Panc1 (cell line): ENCODE data around the gene RNF111. TPM values are rescaled to one million over a fixed set of nuclear protein-coding genes. Genes with fewer than 3 reads are reported as not detected.

Experiments
- ATAC-seq: fragments of 200-7000 bp; cut with Tn5 transposase; 2 replicates; pipeline ENCODE4 v1.9.1; 2020; ENCODE audit warnings: mild to moderate bottlenecking, moderate library complexity
- BruUV-seq: library from RNA; stranded (reverse); fragments of 400-500 nt; replicated peaks from 2 replicates; lab custom pipeline; 2021; lab: Mats Ljungman, UMichigan
- CTCF ChIA-PET: fragments of 300-600 bp; sonication (Branson Sonifier 250); formaldehyde crosslinking; loops from one replicate; lab custom pipeline; 2022; ENCODE audit warnings: antibody characterized with exemption; lab: Charles Lee
- POLR2A ChIA-PET: fragments of 300-600 bp; sonication (Branson Sonifier 250); formaldehyde crosslinking; loops from one replicate; lab custom pipeline; 2022; ENCODE audit warnings: antibody characterized with exemption; lab: Charles Lee
- DNase-seq: peaks from one replicate; pipeline ENCODE4 v3.0.0-alpha.2; 2010; ENCODE audit warnings: low read depth, low spot score
- H3K27ac ChIP-seq: 2 replicates; pipeline ENCODE4 v1.5.1; 2011; ENCODE audit warnings: mild to moderate bottlenecking, low read length, inconsistent platforms
- H3K27me3 ChIP-seq: fragments of 200-500 bp; sonication (Bioruptor generic); 2 replicates; pipeline ENCODE4 v1.6.0; 2014; ENCODE audit warnings: low read length, inconsistent platforms; ENCODE audit not compliant: control insufficient read depth, insufficient read depth
- H3K36me3 ChIP-seq: fragments of 200-500 bp; sonication (Bioruptor generic); 2 replicates; pipeline ENCODE4 v1.5.1; 2014; ENCODE audit warnings: inconsistent platforms, mild to moderate bottlenecking, low read length, moderate library complexity; ENCODE audit not compliant: control insufficient read depth, insufficient read depth
- H3K4me1 ChIP-seq: 2 replicates; pipeline ENCODE4 v1.5.1; 2011; ENCODE audit warnings: inconsistent platforms, mild to moderate bottlenecking, low read length, moderate library complexity; ENCODE audit not compliant: control insufficient read depth, insufficient read depth
- H3K4me3 ChIP-seq, 2 experiments: 2 replicates each; pipeline ENCODE4 v1.5.1; 2011 to 2012; ENCODE audit warnings: low read depth in 2 of 2, low read length in 2 of 2, mild to moderate bottlenecking in 2 of 2, inconsistent platforms in 1 of 2, moderate library complexity in 1 of 2
- H3K9me3 ChIP-seq: fragments of 200-500 bp; sonication (Bioruptor generic); 2 replicates; pipeline ENCODE4 v1.5.1; 2014; ENCODE audit warnings: low read depth, mild to moderate bottlenecking, inconsistent platforms, low read length, moderate library complexity; ENCODE audit not compliant: control insufficient read depth, insufficient read depth
- POLR2AphosphoS5 ChIP-seq: IDR thresholded peaks from 2 replicates; pipeline ENCODE4 v1.6.1; 2012; ENCODE audit warnings: mild to moderate bottlenecking, low read depth, low read length, moderate library complexity
- SIN3A ChIP-seq: IDR thresholded peaks from 2 replicates; pipeline ENCODE4 v1.6.1; 2012; ENCODE audit warnings: low read depth, mild to moderate bottlenecking, low read length, moderate library complexity, borderline replicate concordance; ENCODE audit not compliant: insufficient read depth
- TCF7L2 ChIP-seq: IDR thresholded peaks from 2 replicates; pipeline ENCODE4 v1.6.1; 2011; ENCODE audit warnings: mild to moderate bottlenecking, low read depth, low read length, inconsistent platforms
- in situ Hi-C: cut with HindIII; loops from 2 replicates; pipeline ENCODE4 v1.10.0; 2016; ENCODE audit warnings: low sequenced_read_pairs, low pct_unique_long_range_greater_than_20kb
- intact Hi-C: fragments of 100-400 bp; cut with micrococcal nuclease; formaldehyde crosslinking; loops from one replicate; pipeline ENCODE4 v1.10.0; 2022; ENCODE audit not compliant: unreplicated experiment
- total RNA-seq: library from RNA; stranded (reverse); gene quantifications from one replicate; pipeline ENCODE4 v1.2.1, GENCODE V29; 2021; ENCODE audit not compliant: unreplicated experiment
- TF ChIP-seq, protein P1 (sequence below), 2 experiments: IDR thresholded peaks; 2 replicates each; pipeline ENCODE4 v1.6.1; 2011 to 2012; ENCODE audit warnings: low read depth in 2 of 2, control low read depth in 1 of 2, low read length in 1 of 2, mild to moderate bottlenecking in 1 of 2, moderate library complexity in 1 of 2; ENCODE audit not compliant: insufficient read depth in 1 of 2
- TF ChIP-seq, protein P2 (sequence below): fragments of 450-650 bp; IDR thresholded peaks from 2 replicates; pipeline ENCODE4 v1.5.1; 2017; ENCODE audit warnings: mild to moderate bottlenecking

RNF111 gene
- total RNA-seq, 1 experiment from 2014 or later, result 37.2 TPM

GRCh38 chr15:59060348-59060747 lies 72.9 kb downstream of the RNF111 start:
- ChIA-PET POLR2A (interaction anchor here (0.7 kb wide), 1 partner anchor 8 kb away, joined by 5 read pairs; no protein-coding TSS in a partner anchor), CTCF (no interaction called here)
- in situ Hi-C loops, result no loop called here
- no peak overlapping the region for H3K27ac ChIP-seq
- ATAC-seq (no peak), DNase-seq (no peak)
- TF ChIP-seq, protein P1, sequence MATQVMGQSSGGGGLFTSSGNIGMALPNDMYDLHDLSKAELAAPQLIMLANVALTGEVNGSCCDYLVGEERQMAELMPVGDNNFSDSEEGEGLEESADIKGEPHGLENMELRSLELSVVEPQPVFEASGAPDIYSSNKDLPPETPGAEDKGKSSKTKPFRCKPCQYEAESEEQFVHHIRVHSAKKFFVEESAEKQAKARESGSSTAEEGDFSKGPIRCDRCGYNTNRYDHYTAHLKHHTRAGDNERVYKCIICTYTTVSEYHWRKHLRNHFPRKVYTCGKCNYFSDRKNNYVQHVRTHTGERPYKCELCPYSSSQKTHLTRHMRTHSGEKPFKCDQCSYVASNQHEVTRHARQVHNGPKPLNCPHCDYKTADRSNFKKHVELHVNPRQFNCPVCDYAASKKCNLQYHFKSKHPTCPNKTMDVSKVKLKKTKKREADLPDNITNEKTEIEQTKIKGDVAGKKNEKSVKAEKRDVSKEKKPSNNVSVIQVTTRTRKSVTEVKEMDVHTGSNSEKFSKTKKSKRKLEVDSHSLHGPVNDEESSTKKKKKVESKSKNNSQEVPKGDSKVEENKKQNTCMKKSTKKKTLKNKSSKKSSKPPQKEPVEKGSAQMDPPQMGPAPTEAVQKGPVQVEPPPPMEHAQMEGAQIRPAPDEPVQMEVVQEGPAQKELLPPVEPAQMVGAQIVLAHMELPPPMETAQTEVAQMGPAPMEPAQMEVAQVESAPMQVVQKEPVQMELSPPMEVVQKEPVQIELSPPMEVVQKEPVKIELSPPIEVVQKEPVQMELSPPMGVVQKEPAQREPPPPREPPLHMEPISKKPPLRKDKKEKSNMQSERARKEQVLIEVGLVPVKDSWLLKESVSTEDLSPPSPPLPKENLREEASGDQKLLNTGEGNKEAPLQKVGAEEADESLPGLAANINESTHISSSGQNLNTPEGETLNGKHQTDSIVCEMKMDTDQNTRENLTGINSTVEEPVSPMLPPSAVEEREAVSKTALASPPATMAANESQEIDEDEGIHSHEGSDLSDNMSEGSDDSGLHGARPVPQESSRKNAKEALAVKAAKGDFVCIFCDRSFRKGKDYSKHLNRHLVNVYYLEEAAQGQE (IDR thresholded peaks at IDR 0.05; ENCODE audit: insufficient read depth in 1 of 2, low read depth in 2 of 2, low read length in 1 of 2), result no peak
- TF ChIP-seq, protein P2, sequence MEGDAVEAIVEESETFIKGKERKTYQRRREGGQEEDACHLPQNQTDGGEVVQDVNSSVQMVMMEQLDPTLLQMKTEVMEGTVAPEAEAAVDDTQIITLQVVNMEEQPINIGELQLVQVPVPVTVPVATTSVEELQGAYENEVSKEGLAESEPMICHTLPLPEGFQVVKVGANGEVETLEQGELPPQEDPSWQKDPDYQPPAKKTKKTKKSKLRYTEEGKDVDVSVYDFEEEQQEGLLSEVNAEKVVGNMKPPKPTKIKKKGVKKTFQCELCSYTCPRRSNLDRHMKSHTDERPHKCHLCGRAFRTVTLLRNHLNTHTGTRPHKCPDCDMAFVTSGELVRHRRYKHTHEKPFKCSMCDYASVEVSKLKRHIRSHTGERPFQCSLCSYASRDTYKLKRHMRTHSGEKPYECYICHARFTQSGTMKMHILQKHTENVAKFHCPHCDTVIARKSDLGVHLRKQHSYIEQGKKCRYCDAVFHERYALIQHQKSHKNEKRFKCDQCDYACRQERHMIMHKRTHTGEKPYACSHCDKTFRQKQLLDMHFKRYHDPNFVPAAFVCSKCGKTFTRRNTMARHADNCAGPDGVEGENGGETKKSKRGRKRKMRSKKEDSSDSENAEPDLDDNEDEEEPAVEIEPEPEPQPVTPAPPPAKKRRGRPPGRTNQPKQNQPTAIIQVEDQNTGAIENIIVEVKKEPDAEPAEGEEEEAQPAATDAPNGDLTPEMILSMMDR, result no peak
- TF ChIP-seq POLR2AphosphoS5 (no peak), TCF7L2 (no peak), SIN3A (no peak)
- H3K9me3 ChIP-seq, result no peaks in the 10 kb centered on the region
- no peak overlapping the region for H3K4me3 ChIP-seq
- no peaks in the 10 kb centered on the region for H3K27me3 ChIP-seq
- intact Hi-C loops, result no loop called here
- H3K36me3 ChIP-seq, result peaks cover 29% of the 10 kb centered on the region
- BruUV-seq, result no TSS peak
- H3K4me1 ChIP-seq, result no peaks in the 10 kb centered on the region

- no peaks in the 10 kb centered on the region for H3K27me3 ChIP-seq
- H3K27ac ChIP-seq, result no peak overlapping the region
- in situ Hi-C loops (no loop called here), intact Hi-C loops (no loop called here)
- ChIA-PET CTCF (no interaction called here), POLR2A (interaction anchor here (0.7 kb wide), 1 partner anchor 217 kb away, joined by 5 read pairs; no protein-coding TSS in a partner anchor)
- no peaks in the 10 kb centered on the region for H3K4me1 ChIP-seq
- ATAC-seq (no peak), DNase-seq (no peak)
- BruUV-seq, result no TSS peak
- no peak overlapping the region for H3K4me3 ChIP-seq
- H3K36me3 ChIP-seq, result peaks cover 16% of the 10 kb centered on the region
- no peak for TF ChIP-seq POLR2AphosphoS5
- TF ChIP-seq, protein P2, result no peak
- TF ChIP-seq, protein P1 (IDR thresholded peaks at IDR 0.05; ENCODE audit: insufficient read depth in 1 of 2, low read depth in 2 of 2, low read length in 1 of 2), result no peak
- no peak for TF ChIP-seq SIN3A
- no peaks in the 10 kb centered on the region for H3K9me3 ChIP-seq
Measured at GRCh38 chr15:59063042-59063441, 75.6 kb downstream of the RNF111 start.
